Right atrium auricular region (tissue), 2 donors: ENCODE measurements around the gene SMIM30. TPM values are rescaled to one million over a fixed set of nuclear protein-coding genes. Genes with fewer than 3 reads are reported as not detected.

Source experiments
- DNase-seq: peaks from one replicate; pipeline ENCODE4 v3.0.0-alpha.2; 2019; ENCODE audit warnings: low spot score
- H3K27ac ChIP-seq, 2 donors: fragments of 200-600 bp; sonication (generic); 1 replicate in 1 of 2; 2 replicates in 1 of 2; pipeline ENCODE4 v1.5.1; 2016 to 2019
- H3K27me3 ChIP-seq, 2 donors: fragments of 200-600 bp; sonication (generic); one replicate each; pipeline versions ENCODE4 v1.5.1 to v1.6.0; 2017 to 2019
- H3K36me3 ChIP-seq: fragments of 200-600 bp; sonication (generic); one replicate; pipeline ENCODE4 v1.5.1; 2016
- H3K4me1 ChIP-seq, 2 donors: fragments of 200-600 bp; sonication (generic); one replicate each; pipeline versions ENCODE4 v1.5.1 to v1.6.0; 2017 to 2019
- H3K4me3 ChIP-seq, 2 donors: fragments of 200-600 bp; sonication (generic); 1 replicate in 1 of 2; 2 replicates in 1 of 2; pipeline ENCODE4 v1.5.1; 2017 to 2019; ENCODE audit warnings: mild to moderate bottlenecking in 1 of 2, moderate library complexity in 1 of 2
- H3K9me3 ChIP-seq, 2 donors: fragments of 200-600 bp; sonication (generic); one replicate each; pipeline ENCODE4 v1.5.1; 2019
- CTCF ChIP-seq, 2 donors: fragments of 200-600 bp; sonication (generic); IDR thresholded peaks; one replicate each; pipeline ENCODE4 v1.5.1; 2019; ENCODE audit warnings: antibody characterized with exemption in 2 of 2
- total RNA-seq, 2 donors: library from RNA; depleted of rRNA; stranded (reverse); fragments of >200 nt; gene quantifications; one replicate each; pipeline ENCODE4 v1.1.0, GENCODE V29; 2016

SMIM30 gene
- total RNA-seq, 2 donors from 2014 or later, result 93.1 to 208 TPM

DNA sequence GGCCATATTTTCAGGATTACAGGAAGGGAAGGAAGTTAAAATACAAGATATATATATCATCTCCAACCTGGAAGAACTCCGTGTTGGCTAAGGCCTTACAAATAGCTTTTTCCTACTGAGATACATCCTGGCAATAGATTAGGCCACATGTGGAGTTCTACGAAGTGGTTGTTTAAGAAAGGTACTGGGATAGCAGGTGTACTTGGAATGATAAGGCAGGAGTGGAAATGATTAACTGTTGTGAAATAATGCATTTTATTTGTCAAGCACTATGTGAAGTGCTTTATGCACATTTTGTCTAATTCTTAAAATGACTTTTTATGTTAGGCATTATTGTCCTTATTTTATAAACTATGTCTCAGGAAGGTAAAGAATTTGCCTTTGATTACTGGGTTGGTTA, 18.9 kb upstream of the SMIM30 start:
- Histone ChIP-seq H3K4me3 (no peak overlapping the region), H3K4me1 (no peaks in the 10 kb centered on the region), H3K27me3 (no peaks in the 10 kb centered on the region), H3K9me3 (no peaks in the 10 kb centered on the region), H3K27ac (no peak overlapping the region), H3K36me3 (no peaks in the 10 kb centered on the region)
- DNase-seq, result no peak
- TF ChIP-seq CTCF (IDR thresholded peaks at IDR 0.05), result no peak

DNA sequence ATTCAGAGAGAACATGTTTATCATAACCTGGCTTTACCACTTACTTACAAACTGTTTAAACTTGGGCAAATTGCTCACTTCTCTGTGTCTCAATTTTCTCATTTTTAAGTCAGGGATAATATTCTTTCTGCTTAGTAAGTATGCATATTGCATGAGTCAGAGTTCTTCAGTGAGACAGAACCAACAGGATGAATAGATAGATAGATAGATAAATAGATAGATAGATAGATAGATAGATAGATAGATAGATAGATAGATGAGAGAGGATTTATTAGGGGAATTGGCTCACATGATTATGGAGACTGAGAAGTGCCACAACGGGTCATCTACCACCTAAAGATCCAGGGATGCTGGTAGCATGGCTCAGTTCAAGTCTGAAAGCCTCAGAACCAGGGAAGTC, 15.7 kb upstream of the SMIM30 start:
- Histone ChIP-seq H3K4me3 (no peak overlapping the region), H3K27ac (no peak overlapping the region), H3K9me3 (no peaks in the 10 kb centered on the region), H3K27me3 (no peaks in the 10 kb centered on the region), H3K36me3 (no peaks in the 10 kb centered on the region), H3K4me1 (no peaks in the 10 kb centered on the region)
- no peak for TF ChIP-seq CTCF (IDR thresholded peaks at IDR 0.05)
- DNase-seq, result no peak

DNA sequence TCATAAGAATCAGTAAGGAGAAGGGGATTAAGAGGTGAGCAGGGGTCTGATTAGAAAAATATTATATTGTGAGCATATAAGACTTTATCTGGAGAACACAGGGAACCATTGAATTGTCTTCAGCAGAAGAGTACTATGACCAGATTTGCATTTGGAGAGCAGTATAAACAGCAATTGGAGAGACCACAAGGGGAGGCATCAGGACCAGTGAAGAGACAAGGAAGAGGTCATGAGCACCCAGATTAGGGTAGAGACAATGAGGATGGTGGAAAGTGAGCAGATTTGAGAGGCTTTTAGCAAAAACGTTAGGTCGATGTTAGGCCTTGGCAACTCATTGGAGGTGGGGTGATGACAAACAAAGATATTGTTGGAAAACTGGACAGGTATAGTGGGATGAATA, 13.0 kb upstream of the SMIM30 start:
- no peak for TF ChIP-seq CTCF (IDR thresholded peaks at IDR 0.05)
- H3K4me1 ChIP-seq, result no peaks in the 10 kb centered on the region
- no peak for DNase-seq

DNA sequence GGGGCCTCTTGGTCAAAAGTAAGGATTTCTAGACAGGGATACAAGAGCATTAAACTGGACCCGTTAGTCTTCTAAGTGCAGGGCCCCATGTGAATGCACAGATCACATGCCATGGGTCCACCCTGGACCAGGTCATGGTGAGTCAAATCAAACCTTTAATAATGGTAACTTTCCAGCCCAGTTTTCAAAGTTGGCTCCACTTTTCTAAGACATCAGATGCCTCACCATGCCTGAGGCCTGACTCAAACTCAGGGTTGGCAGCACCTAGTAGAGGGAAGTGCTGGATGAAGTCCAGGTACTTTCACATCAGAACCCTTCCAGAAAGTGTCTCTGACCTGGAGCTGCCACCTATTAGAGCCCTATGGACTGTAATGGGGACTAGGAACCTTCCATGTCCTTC, 9.7 kb upstream of the SMIM30 start:
- Histone ChIP-seq H3K9me3 (no peaks in the 10 kb centered on the region), H3K4me1 (no peaks in the 10 kb centered on the region), H3K4me3 (no peak overlapping the region), H3K27me3 (no peaks in the 10 kb centered on the region), H3K27ac (no peak overlapping the region), H3K36me3 (no peaks in the 10 kb centered on the region)
- no peak for TF ChIP-seq CTCF (IDR thresholded peaks at IDR 0.05)
- DNase-seq, result no peak

More for the DNA sequence above, 13.0 kb upstream of the SMIM30 start:
- no peaks in the 10 kb centered on the region for H3K36me3 ChIP-seq
- H3K4me3 ChIP-seq, result no peak overlapping the region
- no peaks in the 10 kb centered on the region for H3K9me3 ChIP-seq
- H3K27ac ChIP-seq, result no peak overlapping the region
- no peaks in the 10 kb centered on the region for H3K27me3 ChIP-seq

- Histone ChIP-seq H3K4me3 (no peak overlapping the region), H3K27me3 (no peaks in the 10 kb centered on the region), H3K9me3 (no peaks in the 10 kb centered on the region), H3K27ac (no peak overlapping the region), H3K36me3 (no peaks in the 10 kb centered on the region), H3K4me1 (no peaks in the 10 kb centered on the region)
- no peak for TF ChIP-seq CTCF (IDR thresholded peaks at IDR 0.05)
- DNase-seq, result no peak
Observed at GRCh38 chr7:113125728-113126127, 7.4 kb upstream of the SMIM30 start.

DNA sequence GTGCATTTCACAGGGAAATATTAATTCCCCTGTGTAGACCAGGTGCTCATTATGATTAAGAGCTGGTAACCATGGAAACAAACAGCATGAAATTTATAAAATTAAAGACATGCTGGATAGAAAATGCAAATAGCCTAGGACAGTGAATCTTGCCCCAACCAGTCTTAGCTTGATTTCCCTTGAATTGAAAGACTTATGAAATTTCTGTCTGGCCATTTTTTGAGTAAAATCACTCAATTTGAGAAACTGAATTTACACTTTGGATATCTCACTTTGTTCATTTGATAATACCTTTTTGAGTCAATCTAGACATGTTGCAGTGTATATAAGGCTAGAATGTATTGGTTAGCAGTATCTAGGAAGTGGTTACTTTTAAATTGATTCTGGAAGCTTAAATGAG, 4.4 kb upstream of the SMIM30 start:
- Histone ChIP-seq H3K36me3 (no peaks in the 10 kb centered on the region), H3K4me3 (no peak overlapping the region), H3K9me3 (no peaks in the 10 kb centered on the region), H3K27ac (no peak overlapping the region), H3K27me3 (no peaks in the 10 kb centered on the region), H3K4me1 (peaks cover 0 to 1% of the 10 kb centered on the region in 2 donors)
- DNase-seq, result no peak
- TF ChIP-seq CTCF (IDR thresholded peaks at IDR 0.05), result no peak
